GM12873 (cell line): ENCODE data around the gene DOCK1.

Experiments
- TF ChIP-seq, protein P1 (sequence below): IDR thresholded peaks from 2 replicates; pipeline ENCODE4 v1.5.1; 2012; ENCODE audit warnings: low read depth, mild to moderate bottlenecking, moderate library complexity, low read length, control low read depth; ENCODE audit not compliant: insufficient read depth; ENCODE audit errors: missing control alignments

Gene DOCK1

GRCh38 chr10:127064474-127064873 lies 159.2 kb downstream of the DOCK1 start:
- TF ChIP-seq, protein P1, sequence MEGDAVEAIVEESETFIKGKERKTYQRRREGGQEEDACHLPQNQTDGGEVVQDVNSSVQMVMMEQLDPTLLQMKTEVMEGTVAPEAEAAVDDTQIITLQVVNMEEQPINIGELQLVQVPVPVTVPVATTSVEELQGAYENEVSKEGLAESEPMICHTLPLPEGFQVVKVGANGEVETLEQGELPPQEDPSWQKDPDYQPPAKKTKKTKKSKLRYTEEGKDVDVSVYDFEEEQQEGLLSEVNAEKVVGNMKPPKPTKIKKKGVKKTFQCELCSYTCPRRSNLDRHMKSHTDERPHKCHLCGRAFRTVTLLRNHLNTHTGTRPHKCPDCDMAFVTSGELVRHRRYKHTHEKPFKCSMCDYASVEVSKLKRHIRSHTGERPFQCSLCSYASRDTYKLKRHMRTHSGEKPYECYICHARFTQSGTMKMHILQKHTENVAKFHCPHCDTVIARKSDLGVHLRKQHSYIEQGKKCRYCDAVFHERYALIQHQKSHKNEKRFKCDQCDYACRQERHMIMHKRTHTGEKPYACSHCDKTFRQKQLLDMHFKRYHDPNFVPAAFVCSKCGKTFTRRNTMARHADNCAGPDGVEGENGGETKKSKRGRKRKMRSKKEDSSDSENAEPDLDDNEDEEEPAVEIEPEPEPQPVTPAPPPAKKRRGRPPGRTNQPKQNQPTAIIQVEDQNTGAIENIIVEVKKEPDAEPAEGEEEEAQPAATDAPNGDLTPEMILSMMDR = no peak

GRCh38 chr10:127067542-127068194 lies 162.4 kb downstream of the DOCK1 start:
- TF ChIP-seq, protein P1 = no peak

DNA sequence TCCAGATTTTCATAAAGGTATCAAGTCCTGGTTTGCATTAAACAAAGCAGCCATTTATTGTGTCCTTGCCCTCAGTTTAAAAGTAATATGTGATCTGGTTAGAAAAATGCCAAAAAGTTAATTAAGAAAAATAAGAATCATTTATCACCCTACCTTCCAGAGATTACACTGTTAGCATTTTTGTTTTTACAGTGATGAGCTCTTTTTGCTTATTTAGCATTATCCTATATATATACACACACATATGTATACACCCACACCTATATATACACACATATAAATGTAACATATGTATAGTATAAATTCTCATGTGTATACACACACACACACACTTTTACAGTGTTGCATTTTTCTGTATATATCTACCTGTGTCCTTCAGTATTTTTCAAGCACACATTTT lies 163.3 kb downstream of the DOCK1 start:
- TF ChIP-seq, protein P1 = no peak

DNA sequence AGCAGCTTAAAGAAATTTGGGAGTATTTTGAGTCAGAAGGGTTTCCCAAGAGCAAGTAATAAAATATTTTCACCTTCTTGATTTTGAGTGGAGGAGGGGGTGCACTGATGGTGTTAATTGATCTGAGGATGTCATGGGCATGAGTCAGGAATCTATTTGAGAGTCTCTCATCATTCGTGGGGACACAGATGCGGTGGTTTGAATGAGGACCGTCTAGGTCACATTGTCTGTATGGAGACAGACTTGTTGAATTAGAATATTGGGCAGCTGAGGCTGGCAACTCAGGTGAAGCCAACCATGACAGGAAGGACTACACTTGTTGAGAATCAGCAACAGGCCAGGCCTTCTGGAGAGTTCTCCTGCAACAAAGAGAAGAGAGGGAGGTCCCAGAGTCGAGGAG lies 164.2 kb downstream of the DOCK1 start:
- TF ChIP-seq, protein P1 = no peak

DNA sequence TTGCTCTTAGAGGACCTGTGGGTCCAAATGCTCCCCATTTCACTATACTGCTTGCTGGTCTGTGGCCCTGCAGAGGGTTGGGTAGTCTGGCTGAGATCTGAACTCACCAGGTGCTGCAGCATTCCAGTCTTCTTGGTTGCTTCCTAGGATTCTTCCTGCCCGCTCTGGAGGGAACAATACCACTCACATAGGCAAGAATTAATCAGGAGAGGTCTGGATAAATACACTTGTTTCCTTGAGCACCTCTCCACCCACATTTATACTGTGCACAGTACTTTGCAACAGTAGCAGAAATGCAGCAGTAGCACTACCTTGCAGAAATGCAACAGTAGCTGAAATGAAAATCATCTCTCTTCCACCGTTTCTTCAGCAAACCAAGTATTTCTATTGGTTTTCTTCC lies 165.9 kb downstream of the DOCK1 start:
- TF ChIP-seq, protein P1 = no peak

DNA sequence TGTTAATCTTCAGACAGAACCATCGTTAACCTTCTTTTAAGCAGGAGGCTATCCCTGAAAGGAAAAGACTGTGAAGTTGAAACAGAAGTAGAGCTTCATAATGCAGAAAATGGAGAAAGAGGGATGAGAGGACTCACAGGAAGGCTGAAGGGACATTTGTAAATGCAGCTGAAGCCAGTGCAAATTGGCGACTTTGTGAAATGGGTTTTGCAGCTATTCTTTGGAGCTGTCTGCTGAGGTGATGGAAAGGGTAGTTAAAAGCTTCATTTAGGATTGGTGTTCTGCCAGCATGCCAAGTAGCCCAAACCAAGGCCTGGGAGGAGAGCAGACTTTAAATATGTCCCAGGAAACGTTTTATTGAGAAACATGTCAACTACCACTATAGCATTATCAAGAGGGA lies 168.4 kb downstream of the DOCK1 start:
- TF ChIP-seq, protein P1 = no peak

DNA sequence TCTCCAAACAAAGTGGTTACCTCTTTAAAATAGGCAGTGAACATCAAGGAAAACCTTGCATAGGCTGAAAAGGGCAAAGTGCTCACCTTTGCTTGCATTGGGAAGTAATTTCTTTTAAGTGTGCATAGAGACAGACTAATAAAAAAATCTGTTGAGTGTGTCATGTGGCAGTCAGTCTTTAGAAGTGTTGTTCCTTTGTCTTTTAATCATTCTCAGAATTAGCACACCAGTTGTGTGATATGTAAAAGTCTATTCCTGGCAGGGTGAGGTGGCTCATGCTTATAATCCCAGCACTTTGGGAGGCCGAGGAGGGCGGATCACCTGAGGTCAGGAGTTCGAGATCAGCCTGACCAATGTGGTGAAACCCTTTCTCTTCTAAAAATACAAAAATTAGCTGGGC lies 174.2 kb downstream of the DOCK1 start:
- TF ChIP-seq, protein P1 = no peak
